H9 (cell line): ENCODE data around the gene MPZL1. TPM values are rescaled to one million over a fixed set of nuclear protein-coding genes. Genes with fewer than 3 reads are reported as not detected.

Experiments
- DNase-seq: peaks from one replicate; pipeline ENCODE4 v3.0.0-alpha.2; 2017
- H2AFZ ChIP-seq: one replicate; pipeline ENCODE4 v1.6.1; 2013; ENCODE audit warnings: mild to moderate bottlenecking, low read length, control low read depth, moderate library complexity
- H2AK5ac ChIP-seq: 2 replicates; pipeline ENCODE4 v1.6.1; 2013; ENCODE audit warnings: low read length, control low read depth, mixed read lengths; ENCODE audit not compliant: insufficient read length
- H2BK120ac ChIP-seq: one replicate; pipeline ENCODE4 v1.6.1; 2013; ENCODE audit warnings: low read depth, mild to moderate bottlenecking, low read length, control low read depth, inconsistent platforms; ENCODE audit not compliant: poor library complexity, severe bottlenecking
- H2BK12ac ChIP-seq: 2 replicates; pipeline ENCODE4 v1.6.1; 2013; ENCODE audit warnings: low read length, control low read depth, mixed read lengths, low read depth; ENCODE audit not compliant: insufficient read length
- H2BK15ac ChIP-seq: 2 replicates; pipeline ENCODE4 v1.6.1; 2013; ENCODE audit warnings: low read depth, low read length, control low read depth
- H2BK20ac ChIP-seq: one replicate; pipeline ENCODE4 v1.6.1; 2013; ENCODE audit warnings: low read depth, mild to moderate bottlenecking, low read length, control low read depth, inconsistent platforms; ENCODE audit not compliant: poor library complexity, severe bottlenecking
- H2BK5ac ChIP-seq: 2 replicates; pipeline ENCODE4 v1.6.1; 2013; ENCODE audit warnings: low read length, control low read depth, mixed read lengths; ENCODE audit not compliant: insufficient read length
- H3K14ac ChIP-seq: 2 replicates; pipeline ENCODE4 v1.6.1; 2013; ENCODE audit warnings: low read length, control low read depth; ENCODE audit not compliant: insufficient read depth
- H3K18ac ChIP-seq: 2 replicates; pipeline ENCODE4 v1.6.1; 2013; ENCODE audit warnings: low read depth, mild to moderate bottlenecking, mixed read lengths, low read length, control low read depth; ENCODE audit not compliant: insufficient read length
- H3K23ac ChIP-seq: 2 replicates; pipeline ENCODE4 v1.6.1; 2013; ENCODE audit warnings: low read length, control low read depth, mixed read lengths, low read depth; ENCODE audit not compliant: insufficient read length
- H3K23me2 ChIP-seq: 2 replicates; pipeline ENCODE4 v1.6.1; 2013; ENCODE audit warnings: low read depth, mild to moderate bottlenecking, mixed read lengths, low read length, control low read depth; ENCODE audit not compliant: insufficient read length, poor library complexity, severe bottlenecking
- H3K27ac ChIP-seq: 2 replicates; pipeline ENCODE4 v1.5.1; 2013; ENCODE audit warnings: low read length, control low read depth, mixed read lengths, low read depth; ENCODE audit not compliant: insufficient read length
- H3K27me3 ChIP-seq: 2 replicates; pipeline ENCODE4 v1.6.1; 2013; ENCODE audit warnings: low read length, control low read depth, inconsistent platforms; ENCODE audit not compliant: insufficient read depth
- H3K4ac ChIP-seq: 2 replicates; pipeline ENCODE4 v1.6.1; 2013; ENCODE audit warnings: low read depth, mild to moderate bottlenecking, control low read depth, inconsistent platforms, low read length, moderate library complexity
- H3K4me1 ChIP-seq: 2 replicates; pipeline ENCODE4 v1.6.1; 2013; ENCODE audit warnings: low read length, control low read depth, inconsistent platforms; ENCODE audit not compliant: insufficient read depth
- H3K4me2 ChIP-seq: 2 replicates; pipeline ENCODE4 v1.6.1; 2013; ENCODE audit warnings: low read length, control low read depth, mixed read lengths; ENCODE audit not compliant: insufficient read length, insufficient read depth
- H3K56ac ChIP-seq: 2 replicates; pipeline ENCODE4 v1.6.1; 2013; ENCODE audit warnings: low read depth, mild to moderate bottlenecking, mixed read lengths, low read length, control low read depth; ENCODE audit not compliant: insufficient read length
- H3K79me1 ChIP-seq: 2 replicates; pipeline ENCODE4 v1.6.1; 2013; ENCODE audit warnings: low read depth, mild to moderate bottlenecking, moderate library complexity, low read length, control low read depth, inconsistent platforms; ENCODE audit not compliant: insufficient read depth, poor library complexity, severe bottlenecking
- H3K79me2 ChIP-seq: 2 replicates; pipeline ENCODE4 v1.6.1; 2013; ENCODE audit warnings: low read length, control low read depth, inconsistent platforms; ENCODE audit not compliant: insufficient read depth
- H3K9ac ChIP-seq: 2 replicates; pipeline ENCODE4 v1.6.1; 2013; ENCODE audit warnings: low read length, control low read depth, mixed read lengths; ENCODE audit not compliant: insufficient read length; ENCODE audit errors: extremely low read depth
- H3K9me3 ChIP-seq: one replicate; pipeline ENCODE4 v1.6.1; 2013; ENCODE audit warnings: low read depth, low read length, inconsistent platforms; ENCODE audit not compliant: control insufficient read depth
- H3T11ph ChIP-seq: one replicate; pipeline ENCODE4 v1.6.1; 2013; ENCODE audit warnings: mild to moderate bottlenecking, low read length, control low read depth, inconsistent platforms
- H4K20me1 ChIP-seq: one replicate; pipeline ENCODE4 v1.6.1; 2013; ENCODE audit not compliant: control insufficient read depth, insufficient read length, insufficient read depth
- H4K5ac ChIP-seq: 2 replicates; pipeline ENCODE4 v1.6.1; 2013; ENCODE audit warnings: low read depth, mild to moderate bottlenecking, mixed read lengths, low read length, control low read depth; ENCODE audit not compliant: insufficient read length
- H4K8ac ChIP-seq: replicated peaks from 2 replicates; pipeline ENCODE4 v1.6.1; 2013; ENCODE audit warnings: low read length, control low read depth, mixed read lengths, low read depth; ENCODE audit not compliant: insufficient read length
- H4K91ac ChIP-seq: 2 replicates; pipeline ENCODE4 v1.6.1; 2013; ENCODE audit warnings: low read depth, mild to moderate bottlenecking, moderate library complexity, mixed read lengths, low read length, control low read depth; ENCODE audit not compliant: insufficient read length
- H3K27ac Mint-ChIP-seq, 3 experiments: 2 replicates in 2 of 3; 3 replicates in 1 of 3; pipeline ENCODE4 v1.8.0; 2020 to 2021; ENCODE audit warnings: mixed read lengths in 3 of 3, mild to moderate bottlenecking in 1 of 3, moderate library complexity in 1 of 3
- H3K27me3 Mint-ChIP-seq: 2 replicates; pipeline ENCODE4 v1.8.0; 2021; ENCODE audit warnings: low read depth, mild to moderate bottlenecking, moderate library complexity, mixed read lengths
- H3K36me3 Mint-ChIP-seq, 3 experiments: 2 replicates in 2 of 3; 3 replicates in 1 of 3; pipeline ENCODE4 v1.8.0; 2020 to 2021; ENCODE audit warnings: low read depth in 3 of 3, mixed read lengths in 3 of 3; ENCODE audit not compliant: insufficient read depth in 1 of 3
- H3K4me1 Mint-ChIP-seq, 2 experiments: 2 replicates each; pipeline ENCODE4 v1.8.0; 2020; ENCODE audit warnings: mixed read lengths in 2 of 2
- H3K4me3 Mint-ChIP-seq, 2 experiments: 2 replicates in 1 of 2; 3 replicates in 1 of 2; pipeline ENCODE4 v1.8.0; 2020 to 2021; ENCODE audit warnings: mild to moderate bottlenecking in 2 of 2, mixed read lengths in 2 of 2, moderate library complexity in 1 of 2
- H3K9me3 Mint-ChIP-seq, 2 experiments: 2 replicates in 1 of 2; 3 replicates in 1 of 2; pipeline ENCODE4 v1.8.0; 2020; ENCODE audit warnings: mild to moderate bottlenecking in 2 of 2, mixed read lengths in 2 of 2, moderate library complexity in 1 of 2
- WGBS: extraction: QIAGEN DNeasy Blood & Tissue Kit; methylation state at CpG from one replicate; pipeline ENCODE4 v1.1.7; 2013; ENCODE audit warnings: missing lambda C conversion rate, low lambda C conversion rate, mixed read lengths; ENCODE audit not compliant: insufficient read length; ENCODE audit errors: extremely low coverage; 5-methylcytosine and 5-hydroxymethylcytosine counted together
- total RNA-seq: library from RNA; stranded (reverse); gene quantifications from 2 replicates; pipeline ENCODE4 v1.2.1, GENCODE V29; 2021
- TF ChIP-seq, protein P1 (sequence below): fragments of 200-600 bp; sonication (generic); conservative IDR thresholded peaks from 3 replicates; pipeline ENCODE4 v1.8.0; 2021; ENCODE audit warnings: antibody characterized with exemption, mild to moderate bottlenecking

MPZL1 gene
- total RNA-seq, 1 experiment from 2014 or later, result 60.7 TPM

DNA sequence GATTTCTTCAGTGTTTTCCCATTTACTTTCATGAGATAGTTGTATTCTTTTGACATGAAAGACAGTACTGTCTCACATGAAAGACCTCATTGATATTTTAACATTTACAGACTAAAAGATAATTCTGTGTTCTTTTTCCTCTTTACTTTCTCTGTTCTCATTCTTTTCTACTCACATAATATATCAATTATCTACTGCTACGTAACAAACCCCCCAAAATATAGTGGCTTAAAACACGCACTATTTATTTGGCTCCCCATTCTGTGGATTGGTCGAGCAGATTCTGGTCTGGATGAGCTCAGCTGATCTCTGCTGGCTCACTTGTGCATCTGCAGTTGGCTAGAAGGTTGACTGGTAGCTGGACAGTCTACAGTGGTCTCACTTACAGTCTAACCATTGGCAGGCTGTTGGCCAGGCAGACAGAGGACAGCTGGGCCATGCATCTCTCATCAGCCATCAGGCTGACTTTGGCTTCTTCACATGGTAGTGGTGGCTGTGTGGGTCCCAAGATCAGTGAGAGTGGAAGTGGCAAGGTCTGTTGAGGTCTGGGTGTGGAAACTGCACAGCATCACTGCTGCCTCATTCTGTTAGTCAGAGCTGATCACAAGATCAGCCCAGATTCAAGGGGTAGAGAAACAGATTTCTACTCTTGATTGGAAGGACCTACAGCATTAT is 63.2 kb downstream of the MPZL1 start:
- no peak overlapping the region for H3K23ac ChIP-seq
- peaks cover 21 to 51% (median 49%) of the 10 kb centered on the region in 3 experiments for H3K36me3 Mint-ChIP-seq

More for the DNA sequence above, 63.2 kb downstream of the MPZL1 start:
- H3K23me2 ChIP-seq, result no peaks in the 10 kb centered on the region
- H4K91ac ChIP-seq, result no peak overlapping the region
- no peaks in the 10 kb centered on the region for H3K79me2 ChIP-seq
- no peak overlapping the region for H3K9ac ChIP-seq
- Mint-ChIP-seq H3K27ac (no peak overlapping the region), H3K4me3 (no peak overlapping the region), H3K9me3 (no peaks in the 10 kb centered on the region; a peak in 2 of 5 replicates), H3K27me3 (no peaks in the 10 kb centered on the region), H3K4me1 (no peaks in the 10 kb centered on the region)
- no peak overlapping the region for H2BK5ac ChIP-seq
- no peaks in the 10 kb centered on the region for H4K20me1 ChIP-seq
- H3K27ac ChIP-seq, result no peak overlapping the region
- WGBS, result 100% methylated on average over 1 of the region's 3 CpGs
- H3K14ac ChIP-seq, result no peak overlapping the region
- H2AK5ac ChIP-seq, result no peak overlapping the region
- TF ChIP-seq, protein P1, sequence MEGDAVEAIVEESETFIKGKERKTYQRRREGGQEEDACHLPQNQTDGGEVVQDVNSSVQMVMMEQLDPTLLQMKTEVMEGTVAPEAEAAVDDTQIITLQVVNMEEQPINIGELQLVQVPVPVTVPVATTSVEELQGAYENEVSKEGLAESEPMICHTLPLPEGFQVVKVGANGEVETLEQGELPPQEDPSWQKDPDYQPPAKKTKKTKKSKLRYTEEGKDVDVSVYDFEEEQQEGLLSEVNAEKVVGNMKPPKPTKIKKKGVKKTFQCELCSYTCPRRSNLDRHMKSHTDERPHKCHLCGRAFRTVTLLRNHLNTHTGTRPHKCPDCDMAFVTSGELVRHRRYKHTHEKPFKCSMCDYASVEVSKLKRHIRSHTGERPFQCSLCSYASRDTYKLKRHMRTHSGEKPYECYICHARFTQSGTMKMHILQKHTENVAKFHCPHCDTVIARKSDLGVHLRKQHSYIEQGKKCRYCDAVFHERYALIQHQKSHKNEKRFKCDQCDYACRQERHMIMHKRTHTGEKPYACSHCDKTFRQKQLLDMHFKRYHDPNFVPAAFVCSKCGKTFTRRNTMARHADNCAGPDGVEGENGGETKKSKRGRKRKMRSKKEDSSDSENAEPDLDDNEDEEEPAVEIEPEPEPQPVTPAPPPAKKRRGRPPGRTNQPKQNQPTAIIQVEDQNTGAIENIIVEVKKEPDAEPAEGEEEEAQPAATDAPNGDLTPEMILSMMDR, result no peak
- H3K9me3 ChIP-seq, result no peaks in the 10 kb centered on the region
- no peak overlapping the region for H4K8ac ChIP-seq
- no peak overlapping the region for H2AFZ ChIP-seq
- H3K18ac ChIP-seq, result no peak overlapping the region
- H3T11ph ChIP-seq, result no peak overlapping the region
- no peak overlapping the region for H2BK20ac ChIP-seq
- no peaks in the 10 kb centered on the region for H3K27me3 ChIP-seq
- H3K4ac ChIP-seq, result no peak overlapping the region
- H3K4me2 ChIP-seq, result no peak overlapping the region
- H4K5ac ChIP-seq, result no peak overlapping the region
- no peak for DNase-seq
- no peak overlapping the region for H2BK12ac ChIP-seq
- no peak overlapping the region for H2BK15ac ChIP-seq
- H2BK120ac ChIP-seq, result no peak overlapping the region
- H3K56ac ChIP-seq, result no peak overlapping the region
- no peaks in the 10 kb centered on the region for H3K79me1 ChIP-seq
- no peaks in the 10 kb centered on the region for H3K4me1 ChIP-seq
